ENCODE results near the gene CDH23.

Gene CDH23

GRCh38 chr10:71648933-71649320 lies 252.2 kb downstream of the CDH23 start:
- no peak overlapping the region for H3K9ac ChIP-seq (ENCODE audit: insufficient read length, low read depth)

GRCh38 chr10:71649631-71650030 lies 252.9 kb downstream of the CDH23 start:
- H3K4me1 ChIP-seq (ENCODE audit: insufficient read depth, insufficient read length): peaks cover 4% of the 10 kb centered on the region

More at GRCh38 chr10:71648933-71649320, 252.2 kb downstream of the CDH23 start:
- H3K4me1 ChIP-seq (ENCODE audit: insufficient read depth, insufficient read length): peaks cover 4% of the 10 kb centered on the region
- no peak for TF ChIP-seq YY1 (IDR thresholded peaks at IDR 0.05; ENCODE audit: insufficient read depth, insufficient read length)
- TF ChIP-seq SUZ12 (IDR thresholded peaks at IDR 0.05; ENCODE audit: extremely low read depth, insufficient read depth, insufficient read length): no peak
- TF ChIP-seq ZNF274 (IDR thresholded peaks at IDR 0.05; ENCODE audit: low read depth, low read length): no peak
- DNase-seq (ENCODE audit: low read depth, low spot score): no peak
- no peaks in the 10 kb centered on the region for H3K9me3 ChIP-seq (ENCODE audit: insufficient read depth, low read length)
- no peak overlapping the region for H3K4me3 ChIP-seq (ENCODE audit: insufficient read length, low read depth)
- H3K36me3 ChIP-seq (ENCODE audit: insufficient read depth, insufficient read length, low read length): no peaks in the 10 kb centered on the region
- peaks cover 22% of the 10 kb centered on the region for H3K27me3 ChIP-seq (ENCODE audit: insufficient read depth, insufficient read length)

GRCh38 chr10:71650397-71650796 lies 253.7 kb downstream of the CDH23 start:
- no peak for DNase-seq (ENCODE audit: low read depth, low spot score)
- Histone ChIP-seq H3K27me3 (ENCODE audit: insufficient read depth, insufficient read length) (peaks cover 37% of the 10 kb centered on the region), H3K9ac (ENCODE audit: insufficient read length, low read depth) (no peak overlapping the region), H3K4me3 (ENCODE audit: insufficient read length, low read depth) (no peak overlapping the region), H3K9me3 (ENCODE audit: insufficient read depth, low read length) (no peaks in the 10 kb centered on the region), H3K4me1 (ENCODE audit: insufficient read depth, insufficient read length) (peaks cover 3% of the 10 kb centered on the region), H3K36me3 (ENCODE audit: insufficient read depth, insufficient read length, low read length) (no peaks in the 10 kb centered on the region)
- TF ChIP-seq ZNF274 (IDR thresholded peaks at IDR 0.05; ENCODE audit: low read depth, low read length) (no peak), YY1 (IDR thresholded peaks at IDR 0.05; ENCODE audit: insufficient read depth, insufficient read length) (no peak), SUZ12 (IDR thresholded peaks at IDR 0.05; ENCODE audit: extremely low read depth, insufficient read depth, insufficient read length) (no peak)

More at GRCh38 chr10:71649631-71650030, 252.9 kb downstream of the CDH23 start:
- Histone ChIP-seq H3K4me3 (ENCODE audit: insufficient read length, low read depth) (no peak overlapping the region), H3K27me3 (ENCODE audit: insufficient read depth, insufficient read length) (peaks cover 29% of the 10 kb centered on the region), H3K36me3 (ENCODE audit: insufficient read depth, insufficient read length, low read length) (no peaks in the 10 kb centered on the region), H3K9me3 (ENCODE audit: insufficient read depth, low read length) (no peaks in the 10 kb centered on the region), H3K9ac (ENCODE audit: insufficient read length, low read depth) (no peak overlapping the region)
- no peak for DNase-seq (ENCODE audit: low read depth, low spot score)
- no peak for TF ChIP-seq SUZ12 (IDR thresholded peaks at IDR 0.05; ENCODE audit: extremely low read depth, insufficient read depth, insufficient read length)
- no peak for TF ChIP-seq ZNF274 (IDR thresholded peaks at IDR 0.05; ENCODE audit: low read depth, low read length)
- no peak for TF ChIP-seq YY1 (IDR thresholded peaks at IDR 0.05; ENCODE audit: insufficient read depth, insufficient read length)

GRCh38 chr10:71651428-71651827 lies 254.7 kb downstream of the CDH23 start:
- no peak for DNase-seq (ENCODE audit: low read depth, low spot score)
- Histone ChIP-seq H3K27me3 (ENCODE audit: insufficient read depth, insufficient read length) (peaks cover 47% of the 10 kb centered on the region), H3K9me3 (ENCODE audit: insufficient read depth, low read length) (no peaks in the 10 kb centered on the region), H3K36me3 (ENCODE audit: insufficient read depth, insufficient read length, low read length) (no peaks in the 10 kb centered on the region), H3K9ac (ENCODE audit: insufficient read length, low read depth) (no peak overlapping the region), H3K4me1 (ENCODE audit: insufficient read depth, insufficient read length) (peaks cover 9% of the 10 kb centered on the region), H3K4me3 (ENCODE audit: insufficient read length, low read depth) (no peak overlapping the region)
- TF ChIP-seq ZNF274 (IDR thresholded peaks at IDR 0.05; ENCODE audit: low read depth, low read length): no peak
- no peak for TF ChIP-seq SUZ12 (IDR thresholded peaks at IDR 0.05; ENCODE audit: extremely low read depth, insufficient read depth, insufficient read length)
- TF ChIP-seq YY1 (IDR thresholded peaks at IDR 0.05; ENCODE audit: insufficient read depth, insufficient read length): no peak

GRCh38 chr10:71651928-71652327 lies 255.2 kb downstream of the CDH23 start:
- no peak for TF ChIP-seq YY1 (IDR thresholded peaks at IDR 0.05; ENCODE audit: insufficient read depth, insufficient read length)
- no peak for TF ChIP-seq ZNF274 (IDR thresholded peaks at IDR 0.05; ENCODE audit: low read depth, low read length)
- TF ChIP-seq SUZ12 (IDR thresholded peaks at IDR 0.05; ENCODE audit: extremely low read depth, insufficient read depth, insufficient read length): no peak
- no peak overlapping the region for H3K9ac ChIP-seq (ENCODE audit: insufficient read length, low read depth)
- H3K9me3 ChIP-seq (ENCODE audit: insufficient read depth, low read length): no peaks in the 10 kb centered on the region
- no peak overlapping the region for H3K4me3 ChIP-seq (ENCODE audit: insufficient read length, low read depth)
- H3K27me3 ChIP-seq (ENCODE audit: insufficient read depth, insufficient read length): peaks cover 52% of the 10 kb centered on the region
- no peaks in the 10 kb centered on the region for H3K36me3 ChIP-seq (ENCODE audit: insufficient read depth, insufficient read length, low read length)
- no peak for DNase-seq (ENCODE audit: low read depth, low spot score)
- H3K4me1 ChIP-seq (ENCODE audit: insufficient read depth, insufficient read length): peaks cover 12% of the 10 kb centered on the region

- Histone ChIP-seq H3K9ac (ENCODE audit: insufficient read length, low read depth) (no peak overlapping the region), H3K36me3 (ENCODE audit: insufficient read depth, insufficient read length, low read length) (no peaks in the 10 kb centered on the region), H3K9me3 (ENCODE audit: insufficient read depth, low read length) (no peaks in the 10 kb centered on the region), H3K4me3 (ENCODE audit: insufficient read length, low read depth) (no peak overlapping the region), H3K27me3 (ENCODE audit: insufficient read depth, insufficient read length) (peaks cover 54% of the 10 kb centered on the region), H3K4me1 (ENCODE audit: insufficient read depth, insufficient read length) (peaks cover 18% of the 10 kb centered on the region)
- no peak for TF ChIP-seq SUZ12 (IDR thresholded peaks at IDR 0.05; ENCODE audit: extremely low read depth, insufficient read depth, insufficient read length)
- no peak for TF ChIP-seq YY1 (IDR thresholded peaks at IDR 0.05; ENCODE audit: insufficient read depth, insufficient read length)
- TF ChIP-seq ZNF274 (IDR thresholded peaks at IDR 0.05; ENCODE audit: low read depth, low read length): no peak
- no peak for DNase-seq (ENCODE audit: low read depth, low spot score)
Observed at GRCh38 chr10:71653044-71653443, 256.3 kb downstream of the CDH23 start.

- Histone ChIP-seq H3K4me3 (ENCODE audit: insufficient read length, low read depth) (no peak overlapping the region), H3K36me3 (ENCODE audit: insufficient read depth, insufficient read length, low read length) (no peaks in the 10 kb centered on the region), H3K27me3 (ENCODE audit: insufficient read depth, insufficient read length) (peaks cover 79% of the 10 kb centered on the region), H3K4me1 (ENCODE audit: insufficient read depth, insufficient read length) (peaks cover 31% of the 10 kb centered on the region), H3K9ac (ENCODE audit: insufficient read length, low read depth) (no peak overlapping the region), H3K9me3 (ENCODE audit: insufficient read depth, low read length) (no peaks in the 10 kb centered on the region)
- no peak for DNase-seq (ENCODE audit: low read depth, low spot score)
- TF ChIP-seq SUZ12 (IDR thresholded peaks at IDR 0.05; ENCODE audit: extremely low read depth, insufficient read depth, insufficient read length) (no peak), YY1 (IDR thresholded peaks at IDR 0.05; ENCODE audit: insufficient read depth, insufficient read length) (no peak), ZNF274 (IDR thresholded peaks at IDR 0.05; ENCODE audit: low read depth, low read length) (no peak)
Observed at GRCh38 chr10:71656220-71656619, 259.5 kb downstream of the CDH23 start.

Data from NT2/D1 (cell line).